OCI-LY1 (cell line): ENCODE data around the gene COL6A3.

Experiments used
- H2AFZ ChIP-seq: fragments of 200-600 bp; sonication (generic), shearing (Covaris generic); 2 replicates; pipeline ENCODE4 v1.6.0; 2014; ENCODE audit warnings: antibody characterized with exemption, mild to moderate bottlenecking, low read length
- H3F3A ChIP-seq: fragments of 200-600 bp; sonication (generic), shearing (Covaris generic); 2 replicates; pipeline ENCODE4 v1.6.0; 2014; ENCODE audit warnings: mild to moderate bottlenecking, antibody characterized with exemption, low read length, moderate library complexity; ENCODE audit not compliant: insufficient read depth
- H3K27ac ChIP-seq: fragments of 200-600 bp; sonication (generic); 2 replicates; pipeline ENCODE4 v1.5.1; 2014; ENCODE audit warnings: low read length, mixed run types, mild to moderate bottlenecking, low read depth; ENCODE audit not compliant: poor library complexity, severe bottlenecking
- H3K27me3 ChIP-seq: fragments of 200-600 bp; sonication (generic); 2 replicates; pipeline ENCODE4 v1.6.0; 2014; ENCODE audit warnings: antibody characterized with exemption, mild to moderate bottlenecking, low read length, moderate library complexity; ENCODE audit not compliant: insufficient read depth
- H3K36me3 ChIP-seq: fragments of 200-600 bp; sonication (generic); 2 replicates; pipeline ENCODE4 v1.6.1; 2014; ENCODE audit warnings: mild to moderate bottlenecking, antibody characterized with exemption, low read length, moderate library complexity, mixed read lengths; ENCODE audit not compliant: insufficient read depth
- H3K4me1 ChIP-seq: fragments of 200-600 bp; sonication (generic); 2 replicates; pipeline ENCODE4 v1.5.1; 2014; ENCODE audit warnings: mild to moderate bottlenecking, low read length, moderate library complexity; ENCODE audit not compliant: insufficient read depth, severe bottlenecking
- H3K4me2 ChIP-seq: fragments of 200-600 bp; sonication (generic), shearing (Covaris generic); 2 replicates; pipeline ENCODE4 v1.6.1; 2014; ENCODE audit warnings: low read length
- H3K4me3 ChIP-seq: fragments of 200-600 bp; sonication (generic); 2 replicates; pipeline ENCODE4 v1.5.1; 2014; ENCODE audit warnings: low read length, low read depth, mild to moderate bottlenecking, mixed read lengths; ENCODE audit not compliant: poor library complexity, severe bottlenecking
- H3K79me2 ChIP-seq: fragments of 200-600 bp; shearing (Covaris generic); 2 replicates; pipeline ENCODE4 v1.6.1; 2016; ENCODE audit warnings: mixed run types, low read length, mixed read lengths; ENCODE audit not compliant: insufficient read depth
- H3K9ac ChIP-seq: fragments of 200-600 bp; sonication (generic), shearing (Covaris generic); 2 replicates; pipeline ENCODE4 v1.6.1; 2014; ENCODE audit warnings: mild to moderate bottlenecking, low read length, mixed read lengths
- H3K9me2 ChIP-seq: fragments of 200-600 bp; sonication (generic), shearing (Covaris generic); 2 replicates; pipeline ENCODE4 v1.6.1; 2014; ENCODE audit warnings: low read depth, mild to moderate bottlenecking, low read length, mixed read lengths
- H3K9me3 ChIP-seq: fragments of 200-600 bp; shearing (Covaris generic); 2 replicates; pipeline ENCODE4 v1.6.1; 2014; ENCODE audit warnings: low read length, mixed read lengths
- H4K20me1 ChIP-seq: fragments of 200-600 bp; sonication (generic), shearing (Covaris generic); 2 replicates; pipeline ENCODE4 v1.6.0; 2016; ENCODE audit warnings: mild to moderate bottlenecking, low read length; ENCODE audit not compliant: insufficient read depth
- EZH2 ChIP-seq: fragments of 200-600 bp; sonication (generic), shearing (Covaris generic); IDR thresholded peaks from 2 replicates; pipeline ENCODE4 v1.8.0; 2017; ENCODE audit warnings: borderline replicate concordance, mixed run types, mild to moderate bottlenecking, antibody characterized with exemption, low read length, moderate library complexity, mixed read lengths
- TF ChIP-seq, protein P1 (sequence below): fragments of 200-600 bp; sonication (generic), shearing (Covaris generic); IDR thresholded peaks from 2 replicates; pipeline ENCODE4 v1.5.1; 2017; ENCODE audit warnings: mild to moderate bottlenecking, antibody characterized with exemption, low read length, moderate library complexity, mixed read lengths

The COL6A3 gene

DNA sequence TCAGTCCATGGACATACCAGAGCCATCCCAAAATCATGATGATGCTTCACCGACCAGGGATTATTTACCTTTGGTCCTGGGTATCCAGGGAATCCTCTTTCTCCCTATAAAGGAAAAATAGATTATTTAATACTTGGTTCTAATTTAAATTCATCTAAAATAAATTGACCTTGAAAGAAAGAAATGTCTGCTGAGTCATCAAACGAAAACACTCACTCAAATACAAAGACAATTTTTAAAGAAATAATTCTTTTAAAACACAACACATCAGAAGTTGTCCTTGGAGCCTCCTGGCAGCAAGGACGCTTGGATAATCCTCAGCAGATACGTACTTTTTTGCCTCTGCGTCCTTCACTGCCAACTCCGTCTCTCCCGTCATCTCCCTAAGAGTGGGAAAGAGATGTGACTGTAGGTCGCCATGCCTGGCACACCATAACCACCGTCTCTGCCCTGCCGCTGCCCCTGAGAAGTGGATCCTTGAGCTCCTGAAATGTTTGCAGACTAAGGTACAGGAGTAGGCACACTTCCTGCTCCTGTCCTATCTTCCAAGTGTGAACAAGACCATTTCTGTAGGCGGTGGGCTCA, 65.6 kb downstream of the COL6A3 start:
- Histone ChIP-seq H3K9me2 (no peaks in the 10 kb centered on the region), H3K9me3 (no peaks in the 10 kb centered on the region), H3K36me3 (no peaks in the 10 kb centered on the region), H3K4me3 (no peak overlapping the region), H3K27me3 (no peaks in the 10 kb centered on the region), H3K4me1 (no peaks in the 10 kb centered on the region), H3K27ac (no peak overlapping the region), H3K4me2 (no peak overlapping the region), H2AFZ (no peak overlapping the region), H3K9ac (no peak overlapping the region), H3F3A (no peaks in the 10 kb centered on the region), H4K20me1 (no peaks in the 10 kb centered on the region), H3K79me2 (no peaks in the 10 kb centered on the region)
- TF ChIP-seq, protein P1, sequence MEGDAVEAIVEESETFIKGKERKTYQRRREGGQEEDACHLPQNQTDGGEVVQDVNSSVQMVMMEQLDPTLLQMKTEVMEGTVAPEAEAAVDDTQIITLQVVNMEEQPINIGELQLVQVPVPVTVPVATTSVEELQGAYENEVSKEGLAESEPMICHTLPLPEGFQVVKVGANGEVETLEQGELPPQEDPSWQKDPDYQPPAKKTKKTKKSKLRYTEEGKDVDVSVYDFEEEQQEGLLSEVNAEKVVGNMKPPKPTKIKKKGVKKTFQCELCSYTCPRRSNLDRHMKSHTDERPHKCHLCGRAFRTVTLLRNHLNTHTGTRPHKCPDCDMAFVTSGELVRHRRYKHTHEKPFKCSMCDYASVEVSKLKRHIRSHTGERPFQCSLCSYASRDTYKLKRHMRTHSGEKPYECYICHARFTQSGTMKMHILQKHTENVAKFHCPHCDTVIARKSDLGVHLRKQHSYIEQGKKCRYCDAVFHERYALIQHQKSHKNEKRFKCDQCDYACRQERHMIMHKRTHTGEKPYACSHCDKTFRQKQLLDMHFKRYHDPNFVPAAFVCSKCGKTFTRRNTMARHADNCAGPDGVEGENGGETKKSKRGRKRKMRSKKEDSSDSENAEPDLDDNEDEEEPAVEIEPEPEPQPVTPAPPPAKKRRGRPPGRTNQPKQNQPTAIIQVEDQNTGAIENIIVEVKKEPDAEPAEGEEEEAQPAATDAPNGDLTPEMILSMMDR: no peak
- no peak for TF ChIP-seq EZH2

- Histone ChIP-seq H3F3A (no peaks in the 10 kb centered on the region), H3K27ac (no peak overlapping the region), H3K9me3 (no peaks in the 10 kb centered on the region), H3K4me3 (no peak overlapping the region), H3K79me2 (no peaks in the 10 kb centered on the region), H4K20me1 (no peaks in the 10 kb centered on the region), H3K36me3 (no peaks in the 10 kb centered on the region), H3K9ac (no peak overlapping the region), H3K4me2 (no peak overlapping the region), H2AFZ (no peak overlapping the region), H3K9me2 (no peaks in the 10 kb centered on the region), H3K27me3 (no peaks in the 10 kb centered on the region), H3K4me1 (no peaks in the 10 kb centered on the region)
- no peak for TF ChIP-seq EZH2
- TF ChIP-seq, protein P1: no peak
These were observed 67.9 kb downstream of the COL6A3 start for GRCh38 chr2:237345891-237346640.

DNA sequence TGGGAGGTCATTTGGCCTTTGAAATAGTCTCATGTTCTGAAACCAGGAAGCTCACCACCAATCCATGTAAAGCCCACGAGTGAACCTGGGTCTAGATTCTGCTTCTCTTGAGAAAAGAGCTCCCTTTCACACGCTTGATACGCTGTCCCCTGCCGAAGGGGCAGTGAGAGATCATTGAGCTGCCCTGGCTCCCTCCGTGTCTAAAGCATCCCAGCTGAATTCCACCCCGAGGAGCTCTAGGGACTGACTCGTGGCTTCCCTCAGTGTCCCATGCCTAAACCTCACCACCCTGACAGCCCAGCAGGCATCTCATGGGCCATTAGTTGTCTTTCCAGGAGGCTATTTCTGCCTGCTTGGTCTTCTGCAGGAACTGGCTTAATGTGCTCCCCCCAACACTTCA, 68.6 kb downstream of the COL6A3 start:
- Histone ChIP-seq H3K4me1 (no peaks in the 10 kb centered on the region), H3K9me3 (no peaks in the 10 kb centered on the region), H3K36me3 (no peaks in the 10 kb centered on the region), H3K27ac (no peak overlapping the region), H3K27me3 (no peaks in the 10 kb centered on the region), H2AFZ (no peak overlapping the region), H3F3A (no peaks in the 10 kb centered on the region), H3K4me2 (no peak overlapping the region), H3K9ac (no peak overlapping the region), H3K4me3 (no peak overlapping the region), H3K79me2 (no peaks in the 10 kb centered on the region), H3K9me2 (no peaks in the 10 kb centered on the region), H4K20me1 (no peaks in the 10 kb centered on the region)
- no peak for TF ChIP-seq EZH2

GRCh38 chr2:237344942-237345341, 69.0 kb downstream of the COL6A3 start:
- H2AFZ ChIP-seq: no peak overlapping the region
- no peaks in the 10 kb centered on the region for H3K9me3 ChIP-seq
- H3K4me3 ChIP-seq: no peak overlapping the region
- H3K4me2 ChIP-seq: no peak overlapping the region
- no peak overlapping the region for H3K27ac ChIP-seq
- H3K36me3 ChIP-seq: no peaks in the 10 kb centered on the region
- no peaks in the 10 kb centered on the region for H3K27me3 ChIP-seq
- H4K20me1 ChIP-seq: no peaks in the 10 kb centered on the region
- H3K4me1 ChIP-seq: no peaks in the 10 kb centered on the region
- no peaks in the 10 kb centered on the region for H3F3A ChIP-seq
- TF ChIP-seq, protein P1: no peak
- no peak for TF ChIP-seq EZH2
- no peak overlapping the region for H3K9ac ChIP-seq
- no peaks in the 10 kb centered on the region for H3K79me2 ChIP-seq
- H3K9me2 ChIP-seq: no peaks in the 10 kb centered on the region
